ENCODE results near the gene TIMD4. TPM values are rescaled to one million over a fixed set of nuclear protein-coding genes. Genes with fewer than 3 reads are reported as not detected.

The TIMD4 gene
- total RNA-seq, 1 donor from 2014 or later = not detected

DNA sequence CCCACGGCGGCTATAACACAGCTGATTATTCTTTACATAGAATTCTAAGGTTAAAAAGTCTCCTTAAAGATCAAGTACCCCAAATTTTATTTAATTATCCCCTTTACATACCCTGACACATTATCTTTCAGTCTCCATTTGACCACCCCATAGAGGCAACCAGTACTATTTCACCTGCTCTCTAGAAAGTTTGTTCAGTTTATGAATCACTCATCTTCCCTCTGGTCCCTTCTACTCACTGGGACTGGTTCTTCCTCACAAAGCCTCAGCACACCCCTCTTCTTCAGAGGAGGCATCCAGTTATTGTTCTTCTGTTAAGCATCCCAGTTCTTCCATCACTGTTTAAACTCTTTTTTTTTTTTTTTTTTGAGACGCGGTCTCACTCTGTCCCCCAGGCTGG lies 70.2 kb downstream of the TIMD4 start:
- Histone ChIP-seq H3K27me3 (no peaks in the 10 kb centered on the region), H3K4me3 (no peak overlapping the region), H3K9me3 (no peaks in the 10 kb centered on the region), H3K36me3 (no peaks in the 10 kb centered on the region), H3K27ac (no peak overlapping the region), H3K4me1 (no peaks in the 10 kb centered on the region)
- DNase-seq (no peak), ATAC-seq (no peak)
- intact Hi-C loops (cut with DNase I) = no loop called here
- no peak for TF ChIP-seq CTCF (IDR thresholded peaks at IDR 0.05)

DNA sequence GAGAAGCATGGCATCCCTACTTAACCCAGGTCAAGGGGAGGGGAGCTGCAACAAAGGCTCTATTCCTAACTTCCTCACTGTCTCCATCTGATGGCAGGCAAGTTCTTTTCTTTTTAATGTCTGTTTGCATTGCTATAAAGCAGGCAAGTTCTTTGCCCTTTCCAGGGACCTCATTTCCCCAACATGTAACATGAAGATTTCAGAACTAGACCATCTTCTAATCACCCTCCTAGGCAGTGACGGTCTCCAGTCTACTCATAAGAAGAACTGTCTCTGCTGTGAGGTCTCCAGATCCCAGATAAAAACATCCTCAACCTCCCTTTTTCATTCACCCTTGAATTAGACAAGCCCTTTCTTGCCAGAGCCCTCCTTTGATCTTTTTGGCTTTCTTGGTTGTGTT lies 70.8 kb downstream of the TIMD4 start:
- TF ChIP-seq CTCF (IDR thresholded peaks at IDR 0.05) = no peak
- no peak for ATAC-seq
- Histone ChIP-seq H3K36me3 (no peaks in the 10 kb centered on the region), H3K9me3 (no peaks in the 10 kb centered on the region), H3K27ac (no peak overlapping the region), H3K27me3 (no peaks in the 10 kb centered on the region), H3K4me3 (no peak overlapping the region), H3K4me1 (no peaks in the 10 kb centered on the region)
- intact Hi-C loops (cut with DNase I) = no loop called here
- no peak for DNase-seq

DNA sequence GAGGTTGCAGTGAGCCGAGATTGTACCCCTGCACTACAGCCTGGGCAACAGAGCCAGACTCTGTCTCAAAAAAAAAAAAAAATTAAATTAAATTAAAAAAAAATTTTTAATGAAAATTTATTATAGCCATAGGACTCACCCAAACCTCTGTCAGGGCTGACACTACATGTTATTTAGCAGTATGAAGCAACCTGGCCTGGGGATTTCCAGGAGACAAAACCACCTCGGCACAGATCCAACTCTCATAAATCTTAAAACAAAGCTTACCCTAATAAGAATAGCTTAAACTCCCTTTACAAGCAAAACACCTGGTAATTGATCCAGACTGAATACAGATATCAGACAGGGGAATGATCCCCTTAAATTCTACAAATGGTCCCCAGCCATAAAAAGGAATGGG lies 74.5 kb downstream of the TIMD4 start:
- Histone ChIP-seq H3K27ac (no peak overlapping the region), H3K4me3 (no peak overlapping the region), H3K36me3 (no peaks in the 10 kb centered on the region), H3K9me3 (no peaks in the 10 kb centered on the region), H3K27me3 (no peaks in the 10 kb centered on the region), H3K4me1 (no peaks in the 10 kb centered on the region)
- no peak for TF ChIP-seq CTCF (IDR thresholded peaks at IDR 0.05)
- intact Hi-C loops (cut with DNase I) = no loop called here
- no peak for ATAC-seq
- no peak for DNase-seq

DNA sequence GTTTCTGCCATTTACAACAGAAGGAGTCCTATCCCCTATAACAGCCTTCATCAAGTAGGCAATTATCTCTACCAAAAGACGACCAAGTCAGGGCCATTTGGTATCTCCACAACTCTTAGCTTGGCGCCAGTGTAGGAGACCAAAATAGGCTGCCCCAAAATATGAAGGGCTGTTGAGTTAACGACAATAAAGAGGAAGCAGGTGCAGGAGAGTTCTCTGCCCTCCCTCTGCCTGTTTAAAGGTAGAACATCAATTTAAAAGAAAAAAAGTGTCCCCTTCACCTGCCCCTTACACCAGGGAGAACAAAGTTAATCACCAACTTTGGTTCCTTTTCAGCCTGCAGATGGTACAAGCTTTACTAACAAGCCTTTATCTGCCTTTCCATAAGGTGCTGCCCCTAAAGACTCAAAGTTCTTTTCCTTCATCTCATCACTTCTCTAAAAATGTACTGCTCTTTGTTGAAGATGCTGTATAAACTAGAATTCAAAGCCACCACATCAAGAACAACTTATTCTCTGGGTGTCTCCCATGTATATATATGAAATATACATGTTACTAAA lies 79.6 kb downstream of the TIMD4 start:
- ATAC-seq (no peak), DNase-seq (no peak)
- H3K4me3 ChIP-seq = no peak overlapping the region
- no peak for TF ChIP-seq CTCF (IDR thresholded peaks at IDR 0.05)
- H3K9me3 ChIP-seq = no peaks in the 10 kb centered on the region
- no peaks in the 10 kb centered on the region for H3K4me1 ChIP-seq
- no peak overlapping the region for H3K27ac ChIP-seq
- intact Hi-C loops (cut with DNase I) = no loop called here
- H3K36me3 ChIP-seq = no peaks in the 10 kb centered on the region
- H3K27me3 ChIP-seq = no peaks in the 10 kb centered on the region

DNA sequence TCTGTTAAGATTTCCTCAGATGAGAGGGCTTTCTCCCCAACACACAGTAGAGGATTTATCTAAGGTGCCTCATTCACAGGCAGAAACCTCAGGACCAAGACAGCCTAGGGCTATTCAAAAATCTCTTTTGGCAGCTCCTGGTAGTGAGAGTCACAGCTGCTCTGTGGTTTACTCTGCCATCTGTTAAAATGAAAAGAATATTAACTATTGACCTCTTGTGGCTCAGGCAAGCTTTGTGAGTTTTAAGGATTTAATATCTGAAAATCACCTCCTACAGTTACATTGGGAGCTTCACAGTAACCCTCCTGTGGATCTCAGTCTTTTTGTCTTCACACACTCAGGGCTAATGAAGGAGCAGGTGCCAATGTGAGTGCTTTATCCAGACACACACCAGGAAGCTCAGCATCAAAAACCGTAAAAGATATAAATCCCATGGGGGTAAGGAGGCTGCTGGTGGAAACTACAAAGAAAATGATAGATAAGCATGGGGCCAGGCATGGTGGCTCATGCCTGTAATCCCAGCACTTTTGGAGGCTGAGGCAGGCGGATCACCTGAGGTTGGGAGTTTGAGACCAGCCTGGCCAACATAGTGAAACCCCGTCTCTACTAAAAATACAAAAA lies 83.3 kb downstream of the TIMD4 start:
- Histone ChIP-seq H3K27ac (no peak overlapping the region), H3K36me3 (no peaks in the 10 kb centered on the region), H3K4me3 (no peak overlapping the region), H3K9me3 (no peaks in the 10 kb centered on the region), H3K27me3 (no peaks in the 10 kb centered on the region), H3K4me1 (no peaks in the 10 kb centered on the region)
- DNase-seq = no peak
- intact Hi-C loops (cut with DNase I) = no loop called here
- TF ChIP-seq CTCF (IDR thresholded peaks at IDR 0.05) = no peak
- ATAC-seq = no peak

- intact Hi-C loops (cut with DNase I) = no loop called here
These were observed 91.8 kb downstream of the TIMD4 start for GRCh38 chr5:156871212-156871611.

More at GRCh38 chr5:156871212-156871611, 91.8 kb downstream of the TIMD4 start:
- no peak for TF ChIP-seq CTCF (IDR thresholded peaks at IDR 0.05)
- Histone ChIP-seq H3K27me3 (no peaks in the 10 kb centered on the region), H3K36me3 (no peaks in the 10 kb centered on the region), H3K27ac (no peak overlapping the region), H3K9me3 (no peaks in the 10 kb centered on the region), H3K4me3 (no peak overlapping the region), H3K4me1 (no peaks in the 10 kb centered on the region)
- no peak for ATAC-seq
- DNase-seq = no peak
